ENCODE measurements around the gene HNRNPUL2. TPM values are rescaled to one million over a fixed set of nuclear protein-coding genes. Genes with fewer than 3 reads are reported as not detected.
A peak's percentile ranks its signal among the peaks of the same experiment; 100 is the strongest.

Gene HNRNPUL2
- total and polyA plus RNA-seq, 9 of the 15 experiments (the other 6 are each of a cell fraction or from before 2014, with no cell fraction given), result 0.89 to 44.3 (median 15.2) TPM

GRCh38 chr11:62665075-62665598, 62.1 kb downstream of the HNRNPUL2 start, which contains the start of the genes C11orf98 and CSKMT (continued):
- no peak for TF ChIP-seq MYBL2 (IDR thresholded peaks at IDR 0.05; ENCODE audit: low read depth)
- TF ChIP-seq MYBL2 (CRISPR knock-in tag; IDR thresholded peaks at IDR 0.05; ENCODE audit: borderline replicate concordance), result no peak
- no peak for TF ChIP-seq GATAD2B (IDR thresholded peaks at IDR 0.05; ENCODE audit: borderline replicate concordance)
- 0 out of 2 replicates have a peak, but pooled peaks have one; percentile 22 for TF ChIP-seq ZSCAN29 (IDR thresholded peaks at IDR 0.05)
- TF ChIP-seq TCF3 (CRISPR knock-in tag; IDR thresholded peaks at IDR 0.05), result peak; percentile 27; the same call in 1 of the 2 replicates
- no peak for TF ChIP-seq MEF2D (tag; conservative IDR thresholded peaks at IDR 0.05; ENCODE audit: low read depth)
- no peak for TF ChIP-seq ZNF263 (CRISPR knock-in tag; IDR thresholded peaks at IDR 0.05; ENCODE audit: borderline replicate concordance)
- peak; percentile 78; the same call in 1 of the 2 replicates for TF ChIP-seq HEY1 (CRISPR knock-in tag; IDR thresholded peaks at IDR 0.05; ENCODE audit: borderline replicate concordance)
- TF ChIP-seq ZBTB9 (CRISPR knock-in tag; IDR thresholded peaks at IDR 0.05), result peak; percentile 79; the same call in 1 of the 2 replicates
- TF ChIP-seq ZFX (CRISPR knock-in tag; IDR thresholded peaks at IDR 0.05), result peak; percentile 81
- TF ChIP-seq ZNF408 (CRISPR knock-in tag; IDR thresholded peaks at IDR 0.05; ENCODE audit: low read depth), result no peak
- TF ChIP-seq ZNF583 (CRISPR knock-in tag; IDR thresholded peaks at IDR 0.05), result no peak
- no peak for TF ChIP-seq ZC3H8 (IDR thresholded peaks at IDR 0.05)
- TF ChIP-seq, protein P1, sequence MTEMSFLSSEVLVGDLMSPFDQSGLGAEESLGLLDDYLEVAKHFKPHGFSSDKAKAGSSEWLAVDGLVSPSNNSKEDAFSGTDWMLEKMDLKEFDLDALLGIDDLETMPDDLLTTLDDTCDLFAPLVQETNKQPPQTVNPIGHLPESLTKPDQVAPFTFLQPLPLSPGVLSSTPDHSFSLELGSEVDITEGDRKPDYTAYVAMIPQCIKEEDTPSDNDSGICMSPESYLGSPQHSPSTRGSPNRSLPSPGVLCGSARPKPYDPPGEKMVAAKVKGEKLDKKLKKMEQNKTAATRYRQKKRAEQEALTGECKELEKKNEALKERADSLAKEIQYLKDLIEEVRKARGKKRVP (CRISPR knock-in tag; IDR thresholded peaks at IDR 0.05), result peak; percentile 84
- TF ChIP-seq PHF21A (IDR thresholded peaks at IDR 0.05; ENCODE audit: borderline replicate concordance, low read depth), result peak; percentile 83; the same call in 1 of the 2 replicates
- TF ChIP-seq EGR1 (conservative IDR thresholded peaks at IDR 0.05), result peak; percentile 43; the same call in 1 of the 2 replicates
- peak; percentile 81 for TF ChIP-seq HOXB6 (CRISPR knock-in tag; IDR thresholded peaks at IDR 0.05; ENCODE audit: borderline replicate concordance)
- TF ChIP-seq RAD21 (CRISPR knock-in tag; conservative IDR thresholded peaks at IDR 0.05 in 1 of 2, IDR thresholded peaks at IDR 0.05 in 1 of 2), result peak in 1 of 2 experiments; percentile 8; a peak in 1 of 4 replicates
- no peak for TF ChIP-seq ZKSCAN1 (IDR thresholded peaks at IDR 0.05; ENCODE audit: low read depth, low read length)
- no peak for TF ChIP-seq TBP (optimal IDR thresholded peaks at IDR 0.05; ENCODE audit: low read depth, low read length)
- TF ChIP-seq YBX1 (IDR thresholded peaks at IDR 0.05), result no peak
- TF ChIP-seq E2F8 (IDR thresholded peaks at IDR 0.05; ENCODE audit: low read depth, partially characterized antibody), result no peak
- TF ChIP-seq HDAC2 (IDR thresholded peaks at IDR 0.05), result no peak
